GM19438 (cell line): ENCODE results near the gene SLC29A4.
"Not testable (repeated sequence)": the region's sequence is repeated elsewhere in the genome, so short reads cannot be mapped to it uniquely, and the experiment has no call there.

Experiments
- ATAC-seq: cut with Tn5 transposase; IDR thresholded peaks from one replicate; pipeline ENCODE4 v1.9.1; 2021; ENCODE audit warnings: low read depth; ENCODE audit not compliant: unreplicated experiment

The SLC29A4 gene, protein sequence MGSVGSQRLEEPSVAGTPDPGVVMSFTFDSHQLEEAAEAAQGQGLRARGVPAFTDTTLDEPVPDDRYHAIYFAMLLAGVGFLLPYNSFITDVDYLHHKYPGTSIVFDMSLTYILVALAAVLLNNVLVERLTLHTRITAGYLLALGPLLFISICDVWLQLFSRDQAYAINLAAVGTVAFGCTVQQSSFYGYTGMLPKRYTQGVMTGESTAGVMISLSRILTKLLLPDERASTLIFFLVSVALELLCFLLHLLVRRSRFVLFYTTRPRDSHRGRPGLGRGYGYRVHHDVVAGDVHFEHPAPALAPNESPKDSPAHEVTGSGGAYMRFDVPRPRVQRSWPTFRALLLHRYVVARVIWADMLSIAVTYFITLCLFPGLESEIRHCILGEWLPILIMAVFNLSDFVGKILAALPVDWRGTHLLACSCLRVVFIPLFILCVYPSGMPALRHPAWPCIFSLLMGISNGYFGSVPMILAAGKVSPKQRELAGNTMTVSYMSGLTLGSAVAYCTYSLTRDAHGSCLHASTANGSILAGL

DNA sequence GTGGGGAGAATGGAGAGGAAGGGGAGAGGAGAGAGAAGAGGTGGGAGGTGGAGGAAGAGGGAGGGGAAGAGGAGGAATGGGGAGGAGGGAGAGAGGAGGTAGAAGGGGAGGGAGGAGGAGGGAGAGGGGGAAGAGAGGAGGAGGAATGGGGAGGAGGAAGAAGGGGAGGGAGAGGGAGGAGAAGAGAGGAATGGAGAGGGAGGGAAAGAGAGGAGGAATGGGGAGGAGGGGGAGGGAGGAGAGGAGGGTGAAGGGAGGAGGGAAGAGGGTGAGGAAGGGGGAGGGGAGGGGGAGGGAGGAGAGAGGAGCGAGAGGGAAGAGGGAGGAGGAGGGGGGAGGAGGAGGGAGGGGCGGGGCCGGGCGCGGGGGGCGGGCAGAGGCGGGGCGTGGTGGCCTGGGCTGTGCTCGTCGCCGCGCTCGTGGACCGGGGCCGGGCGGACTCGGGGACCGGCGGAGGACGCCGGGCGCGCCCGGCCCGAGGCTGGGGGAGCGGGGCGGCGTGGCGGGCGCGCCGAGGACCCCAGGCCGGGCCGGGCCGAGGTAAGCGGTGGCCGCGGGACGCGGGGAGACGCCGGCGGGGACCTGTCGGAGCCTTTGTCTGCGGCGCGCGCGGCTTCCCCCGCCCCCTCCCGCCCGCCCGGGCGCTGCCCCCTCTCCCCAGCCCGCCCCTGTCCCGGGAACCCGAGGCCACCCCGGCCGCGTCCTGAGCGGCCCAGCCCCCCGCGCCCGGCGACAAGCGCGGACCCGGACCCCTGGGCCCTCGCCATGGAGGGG, at the start of gene SLC29A4:
Gene SLC29A4 (plus strand): TSS at position 401 of the 774 bp plus-strand sequence. CDS start 4,874 bp downstream, outside the sequence.
- ATAC-seq, result no peak

DNA sequence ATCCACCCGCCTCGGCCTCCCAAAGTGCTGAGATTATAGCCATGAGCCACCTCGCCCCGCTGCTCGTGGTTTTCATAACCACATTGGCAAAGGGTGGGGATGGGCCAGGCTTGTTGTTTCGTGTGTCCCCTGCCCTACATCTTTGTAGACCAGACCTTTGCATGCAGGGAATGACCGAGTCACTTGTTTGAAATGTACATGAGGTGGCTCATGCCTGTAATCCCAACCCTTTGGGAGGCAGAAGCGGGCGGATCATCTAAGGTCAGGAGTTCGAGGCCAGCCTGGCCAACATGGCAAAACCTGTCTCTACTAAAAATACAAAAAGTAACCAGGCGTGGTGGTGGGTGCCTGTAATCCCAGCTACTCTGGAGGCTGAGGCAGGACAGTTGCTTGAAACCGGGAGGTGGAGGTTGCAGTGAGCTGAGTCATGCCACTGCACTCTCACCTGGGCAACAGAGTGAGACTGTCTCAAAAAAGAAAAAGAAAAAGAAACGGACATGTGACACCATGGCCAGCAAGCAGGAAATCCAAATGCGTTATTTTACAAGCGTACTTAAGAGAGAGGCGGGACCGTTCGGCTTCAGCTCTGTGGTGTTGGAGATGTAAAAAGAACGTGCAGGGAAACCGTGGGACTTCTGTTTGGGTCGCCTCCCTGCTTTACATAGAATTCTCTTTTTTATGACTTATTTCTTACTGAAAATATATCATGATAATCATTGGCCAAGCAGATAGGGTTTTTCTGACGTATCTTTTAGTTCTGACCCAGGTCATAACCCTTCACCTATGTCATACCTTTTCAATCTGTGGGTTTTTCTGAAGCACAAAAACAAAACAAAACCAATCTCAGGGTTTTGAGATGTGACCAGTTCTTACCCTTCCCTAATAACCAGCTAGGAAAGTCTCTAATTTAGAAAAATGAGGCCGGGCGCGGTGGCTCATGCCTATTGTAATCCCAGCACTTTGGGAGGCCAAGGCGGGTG, 47.6 kb upstream of the SLC29A4 start:
- no peak for ATAC-seq

- no peak for ATAC-seq
Observed at GRCh38 chr7:5237286-5237685, 45.5 kb upstream of the SLC29A4 start.

GRCh38 chr7:5238500-5238899, 44.2 kb upstream of the SLC29A4 start:
- no peak for ATAC-seq

- no peak for ATAC-seq
Observed at GRCh38 chr7:5243261-5243660, 39.5 kb upstream of the SLC29A4 start.

- no peak for ATAC-seq
Observed at GRCh38 chr7:5248201-5248885, 34.4 kb upstream of the SLC29A4 start.

- not testable (repeated sequence) for ATAC-seq
Observed at GRCh38 chr7:5250787-5251186, 32.0 kb upstream of the SLC29A4 start.

- not testable (repeated sequence) for ATAC-seq
Observed at GRCh38 chr7:5253529-5253928, 29.2 kb upstream of the SLC29A4 start.

DNA sequence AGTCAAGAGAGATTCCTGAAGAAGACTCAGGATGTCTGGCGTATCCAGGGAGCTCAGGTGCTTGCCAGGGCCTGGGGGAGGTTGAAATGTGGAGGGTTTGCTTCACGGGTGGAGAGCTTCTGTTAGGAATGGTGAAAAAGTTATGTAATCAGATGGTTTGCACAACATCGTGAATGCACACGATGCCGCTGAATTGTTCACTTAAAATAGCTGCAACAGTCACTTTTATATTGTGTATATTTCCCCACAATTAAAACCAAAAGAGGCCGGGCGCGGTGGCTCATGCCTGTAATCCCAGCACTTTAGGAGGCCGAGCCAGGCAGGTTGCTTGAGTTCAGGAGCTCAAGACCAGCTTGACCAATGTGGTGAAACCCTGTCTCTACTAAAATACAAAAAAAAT, 28.4 kb upstream of the SLC29A4 start:
- ATAC-seq, result not testable (repeated sequence)

GRCh38 chr7:5255832-5256231, 26.9 kb upstream of the SLC29A4 start:
- no peak for ATAC-seq

DNA sequence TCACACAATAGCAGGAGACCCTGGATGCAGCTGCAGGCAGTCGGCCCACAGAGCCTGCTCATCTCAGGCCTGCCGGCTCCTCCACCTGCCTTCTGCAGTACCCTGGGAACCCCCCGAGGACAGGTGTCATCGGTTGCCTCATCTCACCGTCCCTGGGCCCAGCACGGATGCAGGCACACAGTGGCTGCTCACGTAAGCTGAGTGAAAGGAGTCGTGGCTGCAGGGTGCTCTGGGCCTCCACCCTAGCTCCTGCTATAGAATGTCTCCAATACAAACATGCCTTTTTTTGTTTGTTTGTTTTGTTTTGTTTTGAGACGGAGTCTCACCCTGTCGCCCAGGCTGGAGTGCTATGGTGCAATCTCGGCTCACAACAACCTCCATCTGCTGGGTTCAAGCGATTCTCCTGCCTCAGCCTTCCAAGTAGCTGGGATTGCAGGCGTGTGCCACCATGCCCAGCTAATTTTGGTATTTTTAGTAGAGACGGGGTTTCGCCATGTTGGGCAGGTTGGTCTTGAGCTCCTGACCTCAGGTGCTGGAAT, 22.1 kb upstream of the SLC29A4 start:
- not testable (repeated sequence) for ATAC-seq

GRCh38 chr7:5263066-5263465, 19.7 kb upstream of the SLC29A4 start:
- ATAC-seq, result not testable (repeated sequence)

DNA sequence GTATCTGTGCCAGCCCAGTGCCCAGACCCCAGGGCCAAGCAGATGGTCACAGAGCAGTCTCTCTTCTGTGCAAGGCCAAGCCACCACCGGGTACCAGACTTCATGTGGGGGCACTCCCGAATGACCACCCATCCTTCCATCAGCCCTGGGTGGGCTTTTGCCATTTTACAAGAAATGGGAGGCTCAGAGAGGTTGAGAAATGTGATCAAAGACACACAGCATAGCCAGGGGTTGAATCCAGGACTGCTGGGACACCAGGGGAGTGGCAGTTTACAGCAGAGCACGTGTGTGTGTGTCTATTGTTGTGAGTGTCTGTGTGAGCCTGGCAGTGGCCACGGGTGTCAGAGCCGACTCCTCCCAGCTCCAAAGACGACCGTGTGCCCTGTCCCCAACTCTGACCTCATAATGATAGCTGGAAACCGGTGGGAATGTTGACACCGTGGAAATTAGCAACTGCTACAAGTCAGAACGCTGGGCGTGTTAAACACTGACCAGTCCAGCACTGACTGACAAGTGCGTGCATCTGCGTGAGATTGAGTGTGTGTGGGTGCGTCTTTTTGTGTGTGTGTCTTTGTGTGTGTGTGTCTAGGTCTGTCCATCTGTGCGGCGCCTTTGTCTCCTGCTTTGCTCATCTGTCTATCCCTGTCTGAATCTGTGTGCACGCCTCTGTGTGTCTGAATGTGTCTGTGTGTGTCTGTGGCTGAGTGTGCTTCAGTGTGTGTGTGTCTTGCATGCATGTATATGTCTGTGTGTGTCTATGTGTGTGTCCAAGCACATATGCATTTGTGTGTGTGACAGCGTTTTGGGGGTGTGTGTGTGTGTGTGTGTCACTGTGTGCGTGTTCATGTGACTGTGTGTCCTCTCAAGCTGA, 17.2 kb upstream of the SLC29A4 start:
- ATAC-seq, result no peak

DNA sequence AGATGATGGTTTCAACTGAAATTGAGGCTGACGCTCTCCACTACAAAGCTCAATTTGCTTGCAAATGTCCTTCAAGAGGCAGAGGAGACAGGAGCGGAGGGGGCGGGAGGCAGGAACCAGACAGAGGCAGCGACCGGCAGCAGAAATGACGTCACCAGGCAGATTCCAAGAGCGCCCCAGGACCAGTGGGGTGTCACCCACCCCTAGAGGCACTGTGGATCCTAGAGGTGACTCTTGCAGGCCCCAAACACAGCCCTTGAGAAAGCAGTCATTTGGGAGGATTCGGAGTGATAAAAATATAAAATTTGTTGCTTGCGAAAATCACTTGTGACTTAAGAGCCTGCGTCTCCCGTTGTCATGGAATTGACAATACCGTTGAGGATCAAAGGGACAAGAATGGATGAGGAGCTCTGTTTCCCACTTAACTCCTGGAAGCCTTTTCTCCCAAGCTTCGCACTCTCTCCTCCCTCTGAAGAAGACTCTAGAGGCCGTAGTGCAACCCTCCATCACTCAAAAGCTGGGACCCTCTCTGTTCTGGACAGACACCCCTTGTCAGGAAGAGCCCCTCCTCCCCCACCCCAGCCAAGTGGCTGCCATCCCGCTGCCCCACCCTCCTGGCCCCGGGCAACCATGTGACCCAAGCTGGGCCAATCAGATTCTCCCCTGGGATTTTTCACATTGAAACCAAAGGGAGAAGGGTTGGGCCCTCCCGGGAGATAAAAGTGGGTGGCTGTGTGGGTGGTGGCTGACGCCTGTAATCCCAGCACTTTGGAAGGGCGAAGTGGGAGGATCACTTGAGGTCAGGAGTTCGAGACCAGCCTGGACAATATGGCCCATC, 16.3 kb upstream of the SLC29A4 start:
- ATAC-seq, result no peak

- not testable (repeated sequence) for ATAC-seq
Observed at GRCh38 chr7:5267829-5268228, 14.9 kb upstream of the SLC29A4 start.

GRCh38 chr7:5269992-5270657, 12.6 kb upstream of the SLC29A4 start:
- ATAC-seq, result not testable (repeated sequence)

- ATAC-seq, result no peak
Observed at GRCh38 chr7:5270788-5271187, 12.0 kb upstream of the SLC29A4 start.
